Spleen (tissue), 7 donors: ENCODE data around the gene ADGRL3.

Experiments
- CTCF ChIP-seq, 11 experiments: fragments of 200-600 bp in 7 of 11; fragments of 450-650 bp in 4 of 11; sonication (generic) in 4 of 11; IDR thresholded peaks in 8 of 11; conservative IDR thresholded peaks in 3 of 11; 1 replicate in 7 of 11; 2 replicates in 4 of 11; pipeline versions ENCODE4 v1.4.0 to v1.8.0; 2016 to 2021; ENCODE audit warnings: antibody characterized with exemption in 11 of 11, inconsistent platforms in 4 of 11, mild to moderate bottlenecking in 1 of 11
- POLR2A ChIP-seq, 3 donors: fragments of 450-650 bp; IDR thresholded peaks; one replicate each; pipeline ENCODE4 v1.5.1; 2017; ENCODE audit warnings: antibody characterized with exemption in 3 of 3, mild to moderate bottlenecking in 1 of 3
- donor health status: DM: no; HTN: no; CAD: no; lungs with moderate emphysema.
- donor health status: DM: no; HTN: no; CAD: no.
- donor health status: DM: no; HTN: no; CAD: no.

- TF ChIP-seq POLR2A (IDR thresholded peaks at IDR 0.05) = no peak
- TF ChIP-seq CTCF (IDR thresholded peaks at IDR 0.05 in 8 of 11, conservative IDR thresholded peaks at IDR 0.05 in 3 of 11) = no peak
Observed at GRCh38 chr4:61663310-61663709, 463.2 kb downstream of the ADGRL3 start.
